ENCODE data around the gene HDAC6.
"Not testable (repeated sequence)": the region's sequence is repeated elsewhere in the genome, so short reads cannot be mapped to it uniquely, and the experiment has no call there.

HDAC6 gene

DNA sequence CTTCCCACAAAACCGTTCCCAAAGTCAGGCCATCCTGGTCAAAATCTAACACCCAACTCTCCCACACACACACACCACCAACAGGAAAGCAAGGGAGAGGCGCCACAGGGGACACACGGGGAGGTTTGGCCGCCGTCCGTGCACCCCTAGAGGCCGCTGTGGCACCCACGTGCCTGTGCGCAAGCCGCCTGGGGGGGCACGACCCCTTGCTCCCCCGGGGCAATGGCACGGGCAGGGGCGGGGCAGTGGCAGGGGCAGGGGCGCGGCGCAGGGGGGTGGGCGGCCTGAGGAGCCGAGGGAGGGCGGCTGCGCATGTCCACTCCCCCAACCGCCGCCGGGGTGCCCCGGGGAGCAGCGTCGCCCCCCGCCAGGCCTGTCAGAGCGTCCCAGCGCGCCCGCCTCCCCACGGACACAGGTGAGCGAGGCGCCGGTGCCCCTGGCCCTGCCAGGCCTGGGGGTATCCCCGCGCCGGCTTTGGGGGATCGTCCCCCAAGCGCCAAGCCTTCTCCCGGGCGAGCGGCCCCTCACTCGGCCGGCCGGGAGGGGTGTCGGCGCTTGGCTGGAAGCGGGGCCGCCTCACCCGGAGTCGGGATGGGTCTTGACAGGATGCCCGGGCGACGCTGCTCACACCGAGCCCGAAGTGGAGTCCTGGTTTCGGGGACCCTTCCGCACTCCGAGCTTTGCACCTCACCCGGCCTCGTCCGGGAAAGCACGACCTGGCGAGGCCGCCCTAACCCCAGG, 24.4 kb downstream of the HDAC6 start, which contains the start of gene ERAS:
Gene ERAS (plus strand): TSS at position 379 of the 741 bp plus-strand sequence. CDS start 2,611 bp downstream, outside the sequence.
- DNase-seq (ENCODE audit: low read depth) = no peak

DNA sequence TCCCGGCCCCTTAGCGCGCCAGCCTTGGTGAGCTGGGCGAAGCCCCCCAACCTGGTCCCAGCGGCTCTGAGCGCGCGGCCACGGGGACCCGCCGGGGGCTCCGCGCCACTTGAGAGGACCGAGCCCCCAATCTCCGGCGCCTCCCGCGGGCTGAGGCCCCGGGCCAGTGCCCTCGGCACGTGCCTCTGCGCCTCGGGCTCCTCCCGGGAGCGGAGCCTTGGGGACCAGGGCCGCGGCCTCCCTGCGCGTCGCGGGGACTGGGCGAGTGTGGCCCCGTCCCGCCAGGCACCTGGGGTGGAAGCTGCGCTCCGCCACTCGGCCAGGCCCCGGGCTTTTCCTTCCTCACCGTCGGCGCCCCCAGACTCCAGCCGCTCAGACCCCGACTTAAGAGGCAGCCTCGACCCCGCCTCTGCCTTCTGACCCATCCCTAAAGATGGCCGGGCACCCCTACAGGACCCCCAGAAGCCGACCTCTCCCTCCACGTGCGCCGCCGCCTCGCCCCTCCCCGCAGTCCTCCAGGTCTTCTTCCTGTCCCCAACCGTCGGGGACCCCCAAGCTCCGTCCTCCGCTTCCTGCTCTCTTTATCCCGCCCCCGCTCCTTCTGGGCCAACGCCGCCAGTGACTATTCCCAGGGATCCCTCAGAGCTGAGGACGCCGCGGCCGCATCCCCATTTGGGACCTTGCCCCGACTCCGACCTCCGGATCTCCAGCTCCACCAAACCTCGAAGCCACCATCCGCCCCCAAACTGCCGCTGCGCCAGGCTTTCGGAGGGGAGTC, 25.2 kb downstream of the HDAC6 start:
- DNase-seq (ENCODE audit: low read depth) = no peak

GRCh38 chrX:48827654-48827968, 25.7 kb downstream of the HDAC6 start:
- no peak for DNase-seq (ENCODE audit: low read depth)

DNA sequence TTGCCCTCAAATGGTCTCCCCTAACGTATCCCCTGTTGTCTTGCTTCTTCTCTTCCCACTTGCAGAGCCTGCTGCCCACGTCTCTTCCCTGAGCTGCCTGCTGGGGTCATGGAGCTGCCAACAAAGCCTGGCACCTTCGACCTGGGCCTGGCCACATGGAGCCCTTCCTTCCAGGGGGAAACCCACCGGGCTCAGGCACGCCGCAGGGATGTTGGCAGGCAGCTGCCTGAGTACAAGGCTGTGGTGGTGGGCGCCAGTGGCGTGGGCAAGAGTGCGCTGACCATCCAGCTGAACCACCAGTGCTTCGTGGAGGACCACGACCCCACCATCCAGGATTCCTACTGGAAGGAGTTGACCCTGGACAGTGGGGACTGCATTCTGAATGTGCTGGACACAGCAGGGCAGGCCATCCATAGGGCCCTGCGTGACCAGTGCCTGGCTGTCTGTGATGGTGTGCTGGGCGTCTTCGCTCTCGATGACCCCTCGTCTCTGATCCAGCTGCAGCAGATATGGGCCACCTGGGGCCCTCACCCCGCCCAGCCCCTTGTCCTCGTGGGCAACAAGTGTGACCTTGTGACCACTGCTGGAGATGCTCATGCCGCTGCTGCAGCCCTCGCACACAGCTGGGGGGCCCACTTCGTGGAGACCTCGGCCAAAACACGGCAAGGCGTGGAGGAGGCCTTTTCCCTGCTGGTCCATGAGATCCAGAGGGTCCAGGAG, 27.3 kb downstream of the HDAC6 start:
- DNase-seq (ENCODE audit: low read depth) = no peak

GRCh38 chrX:48831136-48831908, 29.5 kb downstream of the HDAC6 start:
- no peak for DNase-seq (ENCODE audit: low read depth)

- no peak for DNase-seq (ENCODE audit: low read depth)
Measured at GRCh38 chrX:48831909-48832291, 30.0 kb downstream of the HDAC6 start.

DNA sequence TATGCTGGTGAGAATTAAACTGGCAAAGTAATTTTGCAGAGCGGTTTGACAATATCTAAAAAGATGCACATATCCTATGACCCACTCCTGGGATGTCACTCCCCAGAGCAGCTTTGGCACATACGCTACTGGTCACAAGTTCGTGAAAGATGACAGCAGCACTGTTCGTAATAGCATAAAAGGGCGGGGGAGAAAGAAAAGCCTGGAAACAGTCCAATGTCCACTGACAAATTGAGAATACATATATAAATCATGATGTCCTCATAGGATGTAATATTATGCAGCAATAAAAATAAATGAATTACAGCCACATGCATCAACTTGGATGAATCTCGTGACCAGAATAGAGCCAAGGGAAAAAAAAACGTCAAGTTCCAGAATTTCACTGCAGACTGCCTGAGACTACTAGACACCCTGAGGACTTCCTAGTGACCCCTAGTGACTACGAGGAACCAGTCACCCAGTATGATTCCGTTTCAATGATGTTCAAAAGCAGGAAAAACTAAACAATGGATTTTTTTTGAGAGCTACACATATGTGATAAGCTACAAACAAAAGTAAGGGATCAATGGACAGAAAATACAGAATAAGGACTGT, 31.8 kb downstream of the HDAC6 start:
- no peak for DNase-seq (ENCODE audit: low read depth)

GRCh38 chrX:48834383-48834709, 32.5 kb downstream of the HDAC6 start:
- DNase-seq (ENCODE audit: low read depth) = no peak

DNA sequence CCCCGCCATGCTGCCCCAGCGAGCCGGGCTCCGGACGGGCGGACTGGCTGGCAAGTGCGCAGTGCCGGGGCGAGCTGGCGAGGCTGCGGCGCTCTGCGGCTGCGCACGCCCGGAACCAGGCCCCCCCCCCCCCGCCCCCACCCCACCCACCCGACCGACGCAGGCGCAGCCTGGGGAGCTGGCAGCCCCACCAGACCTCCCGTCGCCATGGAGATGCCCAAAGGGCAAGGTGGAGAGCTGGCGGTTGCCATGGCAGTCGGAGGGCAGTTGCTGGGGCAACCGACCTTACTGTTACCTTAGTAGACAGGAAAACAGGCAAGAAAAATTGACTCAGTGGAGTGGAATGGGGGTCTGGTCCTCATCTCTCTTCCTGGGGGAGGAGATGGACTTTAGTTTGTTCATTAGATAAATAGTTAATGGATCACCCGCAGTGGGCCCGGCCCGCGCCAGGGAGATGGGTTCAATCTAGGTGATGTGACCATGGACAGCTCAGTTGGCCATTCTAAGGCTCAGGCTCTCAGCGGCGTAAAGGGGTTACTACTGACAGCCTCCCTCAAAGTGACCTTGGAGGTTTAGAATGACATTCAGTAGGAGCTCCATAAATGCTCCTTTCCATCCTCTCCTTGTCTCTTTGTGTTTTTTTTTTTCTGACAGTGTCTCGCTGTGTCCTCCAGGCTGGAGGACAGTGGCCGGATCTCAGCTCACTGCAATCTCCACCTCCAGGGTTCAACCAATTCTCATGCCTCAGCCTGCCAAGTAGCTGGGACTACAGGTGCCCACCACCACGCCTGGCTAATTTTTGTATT, 33.9 kb downstream of the HDAC6 start, which contains the start of gene PCSK1N:
Gene PCSK1N (minus strand): TSS at position 87 of the 806 bp plus-strand sequence. CDS start 78 bp downstream, at position 9.
- DNase-seq (ENCODE audit: low read depth) = no peak

- DNase-seq (ENCODE audit: low read depth) = no peak
Measured at GRCh38 chrX:48839686-48840085, 37.8 kb downstream of the HDAC6 start.

DNA sequence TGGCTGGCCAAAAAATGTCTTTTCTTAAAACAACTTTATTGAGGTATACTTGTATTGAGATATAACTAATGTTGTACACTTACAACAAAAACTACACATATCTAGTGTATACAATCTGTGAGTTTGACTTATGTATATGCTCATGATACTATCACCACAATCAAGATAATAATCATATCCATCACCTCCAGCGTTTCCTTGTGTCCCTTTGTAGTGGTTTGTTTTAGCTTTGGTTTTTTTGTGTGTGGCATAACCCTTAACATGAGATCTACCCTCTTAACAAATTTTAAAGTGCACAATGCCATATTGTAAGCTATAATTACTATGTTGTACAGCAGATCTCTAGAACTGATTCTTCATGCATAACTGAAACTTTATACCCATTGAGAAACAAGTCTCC, 47.0 kb downstream of the HDAC6 start:
- no peak for DNase-seq (ENCODE audit: low read depth)

GRCh38 chrX:48852857-48853256, 51.0 kb downstream of the HDAC6 start:
- no peak for DNase-seq (ENCODE audit: low read depth)

GRCh38 chrX:48853494-48853893, 51.6 kb downstream of the HDAC6 start:
- not testable (repeated sequence) for DNase-seq (ENCODE audit: low read depth)

DNA sequence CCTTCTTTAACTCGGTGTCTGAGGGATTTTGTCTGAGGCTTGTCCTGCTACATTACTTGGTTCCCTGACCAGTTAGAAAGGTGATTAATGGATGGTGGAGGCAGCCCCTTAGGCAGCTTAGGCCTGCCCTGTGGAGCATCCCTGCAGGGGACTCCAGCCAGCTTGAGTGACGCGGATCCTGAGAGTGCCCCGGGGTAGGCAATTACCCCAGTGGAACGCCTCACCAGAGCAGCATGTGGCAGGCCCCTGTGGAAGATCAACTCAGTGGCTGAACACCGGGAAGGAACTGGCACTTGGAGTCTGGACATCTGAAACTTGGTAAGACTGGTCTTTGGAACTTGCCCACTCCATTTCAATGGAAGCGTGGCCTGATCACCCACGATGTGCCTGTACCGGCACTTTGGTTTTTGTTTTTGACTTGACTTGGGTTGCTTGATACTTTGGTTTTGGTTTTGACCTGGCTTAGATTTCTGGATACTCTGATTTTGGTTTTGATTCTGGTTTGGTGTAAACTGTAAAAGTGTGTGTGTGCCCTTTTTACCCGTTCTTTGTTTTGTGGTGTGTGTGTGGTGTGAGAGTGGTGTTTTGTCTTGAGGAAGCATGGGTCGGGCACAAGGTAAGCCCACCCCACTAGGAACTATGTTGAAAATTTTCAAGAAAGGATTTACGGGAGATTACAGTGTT, 52.4 kb downstream of the HDAC6 start:
- not testable (repeated sequence) for DNase-seq (ENCODE audit: low read depth)

GRCh38 chrX:48854898-48855297, 53.0 kb downstream of the HDAC6 start:
- DNase-seq (ENCODE audit: low read depth) = no peak

DNA sequence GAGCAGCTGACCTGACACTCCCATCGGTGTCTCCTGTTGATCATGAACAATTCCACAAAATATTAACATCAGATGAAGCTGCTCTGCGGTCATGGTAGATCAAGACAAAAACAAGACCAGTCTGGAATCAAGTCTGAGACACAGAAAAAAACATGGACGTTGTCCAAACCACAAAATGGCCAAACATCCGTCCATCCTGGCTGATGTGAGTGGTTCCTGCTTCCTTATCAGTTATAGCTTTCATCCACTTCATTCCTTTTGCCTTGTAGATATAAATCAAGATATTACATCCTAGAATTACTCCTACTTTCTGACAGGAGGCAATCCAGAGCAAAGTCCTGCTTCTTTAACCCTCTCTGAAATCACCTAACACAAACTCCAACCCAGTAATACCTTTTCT, 62.3 kb downstream of the HDAC6 start:
- DNase-seq (ENCODE audit: low read depth) = no peak

- not testable (repeated sequence) for DNase-seq (ENCODE audit: low read depth)
Measured at GRCh38 chrX:48872017-48872416, 70.2 kb downstream of the HDAC6 start.
